Stimulated activated CD4-positive, alpha-beta T cell treated with anti-CD3 and anti-CD28 coated beads, Interleukin-1b, Interleukin-23, amount 100 ng/mL, for 4 hours (primary cell): Measurements from ENCODE around the gene CHN2.

Experiments used
- DNase-seq, 2 donors: peaks; one replicate each; pipeline ENCODE4 v3.0.0-alpha.2; 2020; ENCODE audit warnings: low read depth in 2 of 2

CHN2 gene

DNA sequence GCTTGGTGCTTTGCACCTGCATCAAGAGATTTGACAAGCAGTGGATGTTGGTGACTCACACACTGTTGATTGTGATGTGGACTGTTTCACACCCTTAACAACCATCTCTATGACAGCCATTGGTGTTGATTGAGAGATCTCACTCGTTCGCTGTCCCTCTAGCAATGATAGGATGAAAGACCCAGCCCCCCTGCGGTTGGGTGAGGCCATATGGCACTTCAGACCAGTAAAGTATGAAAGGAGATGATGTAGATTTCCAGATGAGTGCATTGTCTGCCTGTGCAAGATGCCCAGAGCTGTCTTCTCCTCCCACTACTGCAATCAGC lies 230.4 kb downstream of the CHN2 start:
- no peak for DNase-seq

GRCh38 chr7:29426587-29426986 lies 232.0 kb downstream of the CHN2 start:
- no peak for DNase-seq

- DNase-seq: no peak
Observed at GRCh38 chr7:29429401-29429800, 234.8 kb downstream of the CHN2 start.

DNA sequence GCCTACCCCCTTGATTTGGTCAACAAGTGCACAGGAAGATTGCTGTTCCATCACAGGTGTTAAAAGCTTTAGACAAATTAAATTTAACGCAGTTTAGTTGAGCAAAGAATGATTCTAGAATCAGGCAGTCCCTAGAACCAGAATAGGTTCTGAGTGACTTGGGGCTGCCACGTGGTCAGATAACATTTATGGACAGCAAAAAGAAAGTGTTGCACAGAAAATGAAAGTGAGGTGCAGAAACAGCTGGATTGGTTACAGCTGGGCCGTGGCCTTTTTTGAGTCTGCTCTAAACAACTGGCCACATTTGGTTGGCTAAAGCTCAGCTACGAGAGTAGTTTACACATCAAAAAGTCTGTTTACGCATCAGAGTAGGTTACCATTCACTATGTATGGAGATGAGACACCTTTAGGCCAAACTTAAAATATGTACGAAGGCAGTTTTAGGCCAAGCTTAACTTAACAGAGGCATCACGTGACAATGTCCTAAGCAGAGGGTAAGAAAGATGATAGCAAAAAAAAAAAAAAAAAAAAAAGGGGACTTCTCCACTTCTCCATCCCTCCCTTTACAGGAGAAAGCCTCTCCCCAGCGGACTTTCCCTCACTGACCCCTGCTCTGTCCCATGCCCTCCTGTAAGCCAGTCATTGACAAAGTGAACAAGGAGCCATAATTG lies 235.8 kb downstream of the CHN2 start:
- no peak for DNase-seq

GRCh38 chr7:29431686-29432085 lies 237.1 kb downstream of the CHN2 start:
- no peak for DNase-seq

- DNase-seq: no peak
Observed at GRCh38 chr7:29432721-29433120, 238.1 kb downstream of the CHN2 start.

DNA sequence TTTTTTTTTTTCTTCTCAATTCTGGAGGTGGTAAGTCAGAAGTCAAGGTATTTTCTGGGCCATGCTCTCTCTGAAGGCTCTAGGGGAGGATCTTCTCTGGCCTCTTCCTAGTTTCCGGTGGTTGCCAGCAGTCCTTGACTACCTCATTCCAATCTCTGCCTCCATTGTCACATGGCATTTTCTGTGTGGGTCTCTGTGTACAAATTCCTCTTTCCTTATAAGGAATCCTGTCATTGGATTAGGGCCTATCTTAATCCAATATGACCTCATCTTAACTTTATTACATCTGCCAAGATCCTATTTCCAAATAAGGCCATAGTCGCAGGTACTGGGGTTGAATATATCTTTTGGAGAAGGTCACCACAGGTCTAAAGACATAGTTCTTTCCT lies 239.8 kb downstream of the CHN2 start:
- DNase-seq: no peak

DNA sequence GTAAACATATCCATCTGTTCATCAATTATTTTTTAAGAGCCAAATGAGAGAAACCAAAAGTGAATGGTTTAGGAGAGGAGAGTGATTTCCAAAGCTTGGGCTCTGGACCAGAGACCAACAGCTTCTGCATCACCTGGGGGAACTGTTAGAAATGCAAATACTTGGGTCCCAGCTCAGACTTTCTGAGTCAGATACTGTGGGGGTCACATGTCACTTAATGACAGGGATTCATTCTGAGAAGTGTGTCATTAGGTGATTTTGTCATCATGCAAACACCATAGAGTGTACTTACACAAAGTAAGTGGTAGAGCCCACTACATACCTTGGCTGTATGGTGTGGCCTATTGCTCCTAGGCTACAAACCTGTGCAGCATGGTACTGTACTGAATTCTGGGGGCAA lies 240.6 kb downstream of the CHN2 start:
- no peak for DNase-seq

- DNase-seq: no peak
Observed at GRCh38 chr7:29435902-29436301, 241.3 kb downstream of the CHN2 start.

GRCh38 chr7:29442146-29442545 lies 247.6 kb downstream of the CHN2 start:
- no peak for DNase-seq

GRCh38 chr7:29443552-29443951 lies 249.0 kb downstream of the CHN2 start:
- no peak for DNase-seq

DNA sequence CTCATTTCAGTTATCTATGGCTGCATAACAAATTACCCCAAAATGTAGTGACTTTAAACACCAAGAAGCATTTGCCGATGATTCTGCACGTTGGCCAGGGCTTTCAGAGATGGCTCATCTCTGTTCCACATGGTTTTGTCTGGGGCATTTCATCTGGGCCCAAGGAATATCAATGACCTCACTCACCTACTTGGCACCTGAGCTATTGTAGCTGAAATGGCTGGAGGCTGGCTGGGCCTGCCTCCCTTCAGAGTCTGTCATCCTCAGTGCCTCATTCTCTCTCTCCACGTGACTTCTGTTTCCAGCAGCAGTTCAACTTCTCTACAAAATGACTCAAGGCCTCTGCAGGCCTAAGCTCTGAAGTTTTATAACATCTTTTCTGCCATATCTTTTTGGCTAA lies 249.7 kb downstream of the CHN2 start:
- DNase-seq: no peak

GRCh38 chr7:29445736-29446135 lies 251.2 kb downstream of the CHN2 start:
- no peak for DNase-seq

DNA sequence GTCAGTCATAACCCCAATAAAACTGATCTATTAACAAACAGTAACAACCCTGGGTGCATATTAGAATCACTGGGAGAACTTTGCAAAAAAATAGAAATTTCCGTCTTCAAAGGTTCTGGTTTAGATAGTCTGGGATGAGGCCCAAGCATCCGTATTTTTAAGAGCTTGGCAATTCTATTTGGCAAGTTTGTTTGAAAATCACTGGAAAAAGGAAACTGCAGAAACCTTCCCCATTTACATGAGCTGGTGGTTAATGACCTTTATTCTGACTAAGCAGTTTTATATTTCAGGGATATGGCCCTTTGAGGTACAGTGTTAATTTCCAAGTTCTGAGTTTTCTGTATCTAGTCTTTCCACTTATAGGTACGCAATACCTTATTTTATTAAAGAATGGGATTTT lies 253.3 kb downstream of the CHN2 start:
- no peak for DNase-seq

DNA sequence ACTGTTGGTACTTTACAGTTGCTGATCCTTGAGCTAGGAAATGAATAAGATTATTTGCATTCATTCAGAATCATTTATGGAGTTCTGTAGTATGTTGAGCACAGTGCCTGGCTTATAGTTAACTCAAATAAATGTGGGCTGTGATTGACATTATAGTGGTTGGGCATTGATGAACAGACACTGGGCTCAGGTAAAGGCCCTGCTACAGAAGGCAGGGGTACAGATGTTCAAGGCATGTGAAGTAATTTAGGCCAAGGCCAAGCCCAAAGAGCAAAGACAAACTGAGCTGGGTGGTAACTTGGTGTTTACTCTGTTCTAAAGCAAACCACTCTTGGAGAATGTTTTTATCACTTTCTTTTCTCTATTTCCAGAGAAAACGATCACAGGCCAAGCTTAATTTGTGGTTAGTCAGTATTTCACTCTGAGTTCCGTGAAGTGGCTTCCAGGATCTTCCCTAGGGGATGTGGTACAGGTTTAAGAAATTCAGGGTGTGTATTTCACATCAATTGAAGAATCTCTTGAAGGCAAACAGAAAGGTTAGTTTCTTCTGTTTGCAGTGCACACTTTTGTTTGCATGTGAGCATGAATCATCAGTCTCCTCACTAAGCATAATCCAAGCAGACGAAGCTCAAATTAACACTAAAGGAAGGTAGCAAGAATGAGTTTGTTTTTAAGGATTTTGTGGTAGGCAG lies 255.1 kb downstream of the CHN2 start:
- no peak for DNase-seq

DNA sequence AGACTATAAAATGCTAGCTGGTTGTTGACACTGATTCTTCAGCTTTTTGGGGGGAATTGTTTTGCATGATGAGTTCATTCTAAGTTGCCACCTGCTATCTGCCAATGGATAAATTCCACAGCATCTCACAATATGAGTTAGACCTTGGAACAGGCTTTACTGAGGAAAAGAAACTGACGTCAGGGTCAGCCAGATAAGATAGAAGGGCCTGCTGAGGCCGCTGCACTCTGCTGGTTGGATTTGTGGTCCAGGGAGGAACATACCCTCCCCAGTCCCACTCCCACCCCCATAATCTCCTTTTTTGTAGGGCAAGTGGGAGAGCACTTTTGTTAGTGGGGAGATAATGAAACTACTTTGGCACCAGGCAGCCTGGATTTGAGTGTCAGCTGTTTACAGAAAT lies 258.4 kb downstream of the CHN2 start:
- DNase-seq: no peak

DNA sequence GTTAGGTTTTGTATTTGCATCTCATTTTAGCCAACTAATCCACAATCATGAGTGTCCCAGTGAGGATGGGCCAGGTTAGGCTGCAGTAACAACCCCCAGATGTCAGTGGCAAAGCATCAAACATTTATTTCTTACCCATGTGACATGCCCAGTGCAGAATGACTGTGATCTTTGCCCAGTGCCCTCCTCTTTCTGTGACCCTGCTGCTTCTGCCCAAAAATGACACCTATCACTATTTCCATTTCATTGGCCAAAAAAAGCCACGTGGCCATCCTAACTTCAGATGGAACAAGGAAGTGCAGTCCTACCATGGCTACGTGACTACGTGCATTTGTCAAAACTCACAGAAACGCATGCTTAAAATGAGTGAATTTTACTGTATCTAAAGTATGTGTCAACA lies 259.9 kb downstream of the CHN2 start:
- DNase-seq: no peak

DNA sequence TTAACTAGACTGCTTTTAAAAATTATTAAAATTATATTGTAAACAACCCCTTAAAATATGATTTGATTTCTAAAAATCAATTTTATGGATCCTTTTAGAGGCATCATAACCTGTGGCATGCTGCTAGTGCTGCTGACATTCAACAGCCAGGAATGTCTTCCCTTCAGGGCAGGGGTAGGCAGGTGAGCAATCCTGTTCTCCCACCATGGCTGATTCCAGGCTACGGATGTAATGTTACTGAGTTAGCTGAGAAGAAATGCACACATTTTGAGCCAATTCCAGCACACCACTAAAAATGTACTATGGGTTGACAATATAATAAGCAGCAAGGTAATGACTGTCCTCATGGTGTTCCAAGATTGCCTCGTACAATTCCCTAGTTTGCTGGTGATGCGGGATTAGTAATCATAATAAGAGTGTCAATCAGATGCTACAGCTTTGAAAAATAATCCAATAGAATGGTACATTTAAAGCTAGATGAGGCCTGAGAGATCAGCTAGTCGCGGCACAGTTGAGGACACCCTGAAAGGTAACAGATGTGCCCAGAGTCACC lies 260.4 kb downstream of the CHN2 start:
- DNase-seq: no peak

DNA sequence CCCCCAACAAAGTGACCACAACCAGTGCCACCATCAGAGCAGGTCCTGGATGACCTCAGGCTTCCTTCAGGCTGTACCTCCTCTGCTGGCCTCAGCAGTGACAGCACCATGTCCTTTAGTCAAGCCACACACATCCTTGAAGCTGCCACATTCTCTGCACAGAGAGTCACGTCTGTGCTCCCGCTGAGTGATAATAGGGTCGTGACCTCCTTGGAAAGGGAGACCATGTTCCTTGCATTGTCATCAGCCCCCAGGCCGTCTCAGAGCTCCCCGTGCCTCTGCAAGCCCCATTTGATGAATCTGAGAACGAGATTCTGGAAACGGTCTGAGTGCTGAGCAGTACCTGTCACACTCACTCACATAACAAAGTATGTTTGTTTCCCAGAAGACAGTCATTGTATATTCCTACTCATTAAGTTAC lies 262.6 kb downstream of the CHN2 start:
- no peak for DNase-seq

GRCh38 chr7:29457565-29458011 lies 263.0 kb downstream of the CHN2 start:
- DNase-seq: no peak

- no peak for DNase-seq
Observed at GRCh38 chr7:29458933-29459332, 264.4 kb downstream of the CHN2 start.

GRCh38 chr7:29459589-29459988 lies 265.0 kb downstream of the CHN2 start:
- DNase-seq: no peak

GRCh38 chr7:29461996-29462395 lies 267.4 kb downstream of the CHN2 start:
- no peak for DNase-seq
